MM.1S (cell line): ENCODE results near the gene RSRC1.

ENCODE experiments used
- EZH2 ChIP-seq: fragments of 300-600 bp; sonication (generic); optimal IDR thresholded peaks from 2 replicates; pipeline ENCODE3; 2017; ENCODE audit warnings: low read depth, mild to moderate bottlenecking, antibody characterized with exemption, low read length, mixed read lengths
- EZH2phosphoT487 ChIP-seq: fragments of 300-600 bp; sonication (generic); IDR thresholded peaks from 2 replicates; pipeline ENCODE4 v1.6.1; 2018; ENCODE audit warnings: antibody characterized with exemption, low read length
- TF ChIP-seq, protein P1 (sequence below): fragments of 300-600 bp; sonication (generic); IDR thresholded peaks from 2 replicates; pipeline ENCODE4 v1.5.1; 2016; ENCODE audit warnings: antibody characterized with exemption, low read length, mixed read lengths

- TF ChIP-seq, protein P1, sequence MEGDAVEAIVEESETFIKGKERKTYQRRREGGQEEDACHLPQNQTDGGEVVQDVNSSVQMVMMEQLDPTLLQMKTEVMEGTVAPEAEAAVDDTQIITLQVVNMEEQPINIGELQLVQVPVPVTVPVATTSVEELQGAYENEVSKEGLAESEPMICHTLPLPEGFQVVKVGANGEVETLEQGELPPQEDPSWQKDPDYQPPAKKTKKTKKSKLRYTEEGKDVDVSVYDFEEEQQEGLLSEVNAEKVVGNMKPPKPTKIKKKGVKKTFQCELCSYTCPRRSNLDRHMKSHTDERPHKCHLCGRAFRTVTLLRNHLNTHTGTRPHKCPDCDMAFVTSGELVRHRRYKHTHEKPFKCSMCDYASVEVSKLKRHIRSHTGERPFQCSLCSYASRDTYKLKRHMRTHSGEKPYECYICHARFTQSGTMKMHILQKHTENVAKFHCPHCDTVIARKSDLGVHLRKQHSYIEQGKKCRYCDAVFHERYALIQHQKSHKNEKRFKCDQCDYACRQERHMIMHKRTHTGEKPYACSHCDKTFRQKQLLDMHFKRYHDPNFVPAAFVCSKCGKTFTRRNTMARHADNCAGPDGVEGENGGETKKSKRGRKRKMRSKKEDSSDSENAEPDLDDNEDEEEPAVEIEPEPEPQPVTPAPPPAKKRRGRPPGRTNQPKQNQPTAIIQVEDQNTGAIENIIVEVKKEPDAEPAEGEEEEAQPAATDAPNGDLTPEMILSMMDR, result no peak
- TF ChIP-seq EZH2 (no peak), EZH2phosphoT487 (no peak)
Observed at GRCh38 chr3:158560979-158561378, 451.1 kb downstream of the RSRC1 start.
